GM18526 (cell line): ENCODE results near the gene MAP3K2.

Experiments used
- POLR2A ChIP-seq: IDR thresholded peaks from 3 replicates; pipeline ENCODE4 v1.6.1; 2011; ENCODE audit not compliant: insufficient read length; ENCODE audit errors: extremely low read depth

Gene MAP3K2

DNA sequence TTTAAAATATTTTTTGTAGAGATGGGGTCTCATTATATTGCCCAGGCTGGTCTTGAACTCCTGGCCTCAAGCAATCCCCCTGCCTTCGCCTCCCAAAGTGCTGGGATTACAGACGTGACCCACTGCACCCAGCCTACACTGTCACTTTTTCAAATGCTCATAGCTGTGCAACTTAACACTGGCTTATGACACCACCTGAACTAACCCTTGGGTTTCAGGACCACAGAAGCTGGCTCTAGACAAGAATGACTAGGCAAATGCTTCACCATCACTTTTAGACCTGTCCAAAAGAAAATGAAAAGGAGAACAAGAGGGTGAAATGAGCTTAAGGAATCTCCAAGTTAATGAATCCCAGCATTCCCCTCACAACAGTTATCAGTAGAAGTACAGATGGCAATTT, 107.1 kb downstream of the MAP3K2 start:
- TF ChIP-seq POLR2A: no peak

DNA sequence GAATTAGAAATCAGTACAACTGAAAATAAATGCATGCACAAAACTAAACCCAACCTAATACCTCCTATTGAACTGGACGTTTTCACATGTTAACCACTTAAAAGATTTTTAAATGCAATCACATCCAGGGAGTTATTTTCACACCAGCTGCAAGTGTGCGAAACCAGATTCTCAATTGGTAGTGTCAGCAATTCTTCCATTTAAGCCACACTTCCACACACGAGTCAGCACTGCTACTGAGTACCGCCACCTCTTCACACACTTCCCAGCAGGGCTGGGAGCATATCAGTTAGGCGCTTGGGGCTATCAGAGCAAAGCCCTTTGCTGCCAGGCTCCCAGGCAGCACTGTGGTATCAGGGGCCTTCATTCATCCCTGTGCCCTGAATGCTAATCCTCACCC, 108.0 kb downstream of the MAP3K2 start:
- no peak for TF ChIP-seq POLR2A

DNA sequence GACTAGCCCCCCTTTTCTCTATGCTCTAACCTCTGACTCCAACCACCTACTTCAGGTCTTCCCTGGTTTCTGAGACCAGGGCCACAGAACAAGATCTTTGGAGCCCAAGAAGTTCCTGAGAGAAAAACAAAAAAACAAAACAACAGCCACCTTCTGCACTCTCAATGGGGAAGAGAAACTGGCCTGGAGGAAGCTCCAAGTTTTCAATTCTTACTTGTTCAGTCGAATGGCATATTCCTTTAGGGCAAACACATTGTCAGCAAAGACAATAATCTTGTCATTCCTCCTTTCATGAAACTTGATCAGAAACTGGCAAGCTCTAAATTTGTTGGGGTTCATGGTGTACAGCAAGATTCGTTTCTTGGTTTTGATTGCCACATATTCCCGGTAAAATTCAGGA, 108.8 kb downstream of the MAP3K2 start:
- no peak for TF ChIP-seq POLR2A

GRCh38 chr2:127277028-127277427, 110.7 kb downstream of the MAP3K2 start:
- no peak for TF ChIP-seq POLR2A

DNA sequence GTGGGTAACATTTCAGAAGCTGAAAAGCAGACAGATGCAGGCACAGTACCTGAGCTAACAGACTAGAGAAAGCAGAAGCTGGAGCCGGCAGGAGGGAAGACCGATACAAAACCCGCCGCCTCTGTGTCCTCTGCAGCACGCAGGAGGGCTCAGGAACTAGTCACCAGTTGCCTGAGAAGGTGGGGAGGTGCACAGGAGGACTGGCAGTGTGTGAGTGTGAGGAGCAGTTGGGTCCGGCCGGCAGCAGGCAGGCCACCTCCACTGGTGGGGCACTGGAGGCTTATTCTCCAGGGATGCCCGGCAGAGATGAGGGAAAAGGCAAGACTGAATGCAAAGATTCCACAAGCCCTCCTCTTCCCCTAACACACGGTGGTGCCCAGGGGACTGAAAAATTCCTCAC, 112.0 kb downstream of the MAP3K2 start:
- TF ChIP-seq POLR2A: no peak

DNA sequence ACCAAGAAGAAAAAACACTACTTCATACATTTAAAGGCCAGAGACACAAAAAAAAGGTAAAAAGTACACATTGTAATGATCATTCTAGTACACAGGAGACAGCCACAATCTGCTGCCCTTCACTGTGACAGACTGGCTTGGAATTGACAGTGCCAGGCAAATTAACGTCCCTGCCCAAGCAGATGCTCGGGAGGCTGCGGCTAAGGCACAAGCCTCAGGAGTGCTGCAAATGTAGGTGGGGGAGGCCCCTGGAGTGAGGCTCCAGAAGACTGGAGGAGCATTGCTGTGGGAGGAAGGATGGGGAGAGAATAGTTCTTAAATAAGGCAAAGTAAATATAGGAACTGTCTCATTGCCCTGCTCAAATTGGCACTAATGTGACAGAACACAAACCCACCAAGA, 112.4 kb downstream of the MAP3K2 start:
- TF ChIP-seq POLR2A: no peak

DNA sequence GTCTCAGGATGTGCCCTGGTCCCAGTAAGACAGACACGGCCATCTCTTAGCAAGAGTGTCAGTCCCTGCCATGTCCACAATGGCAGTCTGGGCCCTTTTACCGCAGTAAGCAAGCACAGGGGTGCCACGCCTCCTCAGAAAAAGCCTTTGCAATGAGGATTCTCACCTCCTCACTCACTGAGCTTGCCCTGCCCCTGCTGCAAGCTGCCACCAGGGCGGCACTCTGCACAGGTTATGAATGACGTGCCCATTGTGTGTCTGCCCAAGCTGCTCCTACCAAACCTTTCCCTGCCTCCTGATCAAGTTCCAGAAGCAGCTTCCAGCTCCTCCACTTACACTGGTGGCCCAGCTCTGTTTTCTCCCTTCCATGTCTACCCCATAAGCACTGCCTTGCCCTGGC, 117.1 kb downstream of the MAP3K2 start:
- TF ChIP-seq POLR2A: no peak

DNA sequence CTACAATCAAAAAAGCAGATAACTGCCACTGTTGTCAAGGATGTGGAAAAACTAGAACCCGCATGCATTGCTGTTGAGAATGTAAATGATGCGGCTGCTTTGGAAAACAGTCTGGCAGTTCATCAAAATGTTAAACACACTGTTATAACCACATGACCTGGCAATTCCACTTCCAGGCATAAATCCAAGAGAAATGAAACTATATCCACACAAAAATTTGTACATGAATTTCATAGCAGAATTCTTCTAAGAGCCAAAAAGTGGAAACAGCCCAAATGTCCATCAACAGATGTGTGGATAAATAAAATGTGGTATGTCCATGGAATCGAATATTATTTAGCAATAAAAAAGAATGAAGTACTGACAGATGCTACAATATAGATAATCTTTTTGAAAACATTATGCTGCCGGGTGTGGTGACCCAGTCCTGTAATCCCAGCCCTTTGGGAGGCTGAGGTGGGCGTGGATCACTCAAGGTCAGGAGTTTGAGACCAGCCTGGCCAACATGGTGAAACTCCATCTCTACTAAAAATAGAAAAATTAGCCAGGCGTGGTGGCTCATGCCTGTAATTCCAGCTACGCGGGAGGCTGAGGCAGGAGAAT, 125.9 kb downstream of the MAP3K2 start:
- no peak for TF ChIP-seq POLR2A

- TF ChIP-seq POLR2A: no peak
These were observed 128.4 kb downstream of the MAP3K2 start for GRCh38 chr2:127259355-127259754.

GRCh38 chr2:127256866-127257265, 130.9 kb downstream of the MAP3K2 start:
- no peak for TF ChIP-seq POLR2A

DNA sequence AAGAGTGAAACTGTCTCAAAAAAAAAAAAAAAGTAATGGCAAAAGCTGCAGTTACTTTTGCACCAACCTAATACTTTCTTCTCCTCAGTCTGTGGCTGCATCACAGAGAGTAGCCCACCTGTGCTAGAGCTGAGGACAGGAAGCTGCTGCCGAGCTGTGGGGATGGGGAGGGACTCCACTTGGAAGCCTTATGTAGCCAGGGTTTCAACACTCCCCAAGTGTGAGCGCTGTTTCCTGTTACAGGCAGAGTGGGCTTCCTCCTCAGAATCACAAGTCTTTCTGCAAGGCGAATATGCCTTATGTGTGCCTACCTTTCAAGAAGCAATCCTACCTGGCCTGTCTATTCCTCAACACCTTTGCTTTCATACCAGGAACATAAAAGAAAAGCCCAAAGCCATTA, 131.4 kb downstream of the MAP3K2 start:
- TF ChIP-seq POLR2A: no peak

- TF ChIP-seq POLR2A: no peak
These were observed 132.1 kb downstream of the MAP3K2 start for GRCh38 chr2:127255721-127256120.

GRCh38 chr2:127255146-127255545, 132.6 kb downstream of the MAP3K2 start:
- no peak for TF ChIP-seq POLR2A

DNA sequence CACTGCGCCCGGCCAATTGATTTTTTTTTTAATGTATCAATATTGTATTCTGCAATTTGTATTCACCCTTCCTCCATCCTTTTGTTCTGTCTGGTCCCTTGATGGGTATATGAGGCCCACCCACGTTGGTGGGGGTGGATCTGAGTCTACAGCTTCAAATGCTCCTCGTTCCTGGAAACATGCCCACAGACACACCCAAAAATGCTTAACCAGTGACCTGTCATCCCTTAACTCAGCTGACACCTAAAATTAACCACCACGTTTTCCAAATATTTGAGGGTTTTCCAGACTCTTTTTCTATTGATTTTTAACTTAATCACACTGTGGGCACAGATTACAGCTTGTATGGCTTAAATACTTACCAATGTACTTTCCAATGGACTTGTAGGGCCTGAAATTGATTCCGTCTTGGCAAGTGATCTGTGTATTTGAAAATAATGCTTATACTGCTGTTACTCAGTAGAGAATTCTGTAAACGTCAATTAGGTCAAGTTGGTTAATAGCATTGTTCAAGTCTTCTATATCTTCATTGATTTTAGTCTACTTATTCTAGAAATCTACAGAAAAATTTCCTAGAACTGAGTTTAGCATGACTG, 133.3 kb downstream of the MAP3K2 start:
- TF ChIP-seq POLR2A: no peak
